ENCODE results near the gene IL1R2. TPM values are rescaled to one million over a fixed set of nuclear protein-coding genes. Genes with fewer than 3 reads are reported as not detected.

IL1R2 gene
- total and polyA plus RNA-seq, 9 of the 15 experiments (the other 6 are each of a cell fraction or from before 2014, with no cell fraction given) = 0.13 TPM; not detected in 8

GRCh38 chr2:102030855-102031527 is 39.2 kb downstream of the IL1R2 start:
- DNase-seq (ENCODE audit: extremely low read depth in 1 of 4, low spot score in 3 of 4) (no peak), ATAC-seq (no peak), FAIRE-seq (no peak)
- Histone ChIP-seq H3K79me2 (ENCODE audit: control insufficient read depth, insufficient read depth, low read length) (no peaks in the 10 kb centered on the region), H3K9me1 (ENCODE audit: control insufficient read depth, insufficient read depth, low read length) (no peaks in the 10 kb centered on the region), H3K4me1 (replicated peaks in 1 of 2; ENCODE audit: control insufficient read depth in 2 of 2, insufficient read depth in 2 of 2, low read length in 2 of 2) (peaks cover 8 to 21% of the 10 kb centered on the region in 2 experiments), H3K9me3 (replicated peaks; ENCODE audit: control insufficient read depth, insufficient read depth, low read depth, low read length) (no peaks in the 10 kb centered on the region), H4K20me1 (replicated peaks; ENCODE audit: control insufficient read depth, insufficient read depth, low read length) (no peaks in the 10 kb centered on the region; the same call in 1 of the 2 replicates), H2AFZ (ENCODE audit: low read depth, low read length) (peak overlapping the region; percentile 63), H3K4me3 (no peak overlapping the region), H3K36me3 (ENCODE audit: control insufficient read depth, insufficient read depth, low read length) (no peaks in the 10 kb centered on the region; the same call in 2 of the 3 replicates), H3K27me3 (ENCODE audit: control insufficient read depth in 2 of 2, insufficient read depth in 2 of 2, low read length in 2 of 2) (no peaks in the 10 kb centered on the region; a peak in 1 of 5 replicates), H3K27ac (ENCODE audit: extremely low read depth, low read depth, low read length) (no peak overlapping the region), H3K4me2 (ENCODE audit: insufficient read depth, low read length) (no peak overlapping the region), H3K9ac (ENCODE audit: insufficient read depth in 1 of 2, low read depth in 2 of 2, low read length in 2 of 2) (no peak overlapping the region)
- 43% methylated on average over 11 of the region's 15 CpGs for WGBS (ENCODE audit: insufficient coverage, low coverage, missing lambda C conversion rate)
- TF ChIP-seq TBL1XR1 (IDR thresholded peaks at IDR 0.05; ENCODE audit: low read length in 2 of 2) = no peak
- TF ChIP-seq TEAD2 (tag; IDR thresholded peaks at IDR 0.05) = no peak
- no peak for TF ChIP-seq EHMT2 (IDR thresholded peaks at IDR 0.05)
- TF ChIP-seq ESRRB (CRISPR knock-in tag; IDR thresholded peaks at IDR 0.05; ENCODE audit: borderline replicate concordance) = no peak
- TF ChIP-seq POLR2B (IDR thresholded peaks at IDR 0.05; ENCODE audit: low read depth, partially characterized antibody) = no peak
- TF ChIP-seq ARID3B (CRISPR knock-in tag; IDR thresholded peaks at IDR 0.05; ENCODE audit: borderline replicate concordance) = no peak
- TF ChIP-seq FOXM1 (IDR thresholded peaks at IDR 0.05; ENCODE audit: low read depth) = no peak
- no peak for TF ChIP-seq FOXM1 (CRISPR knock-in tag; IDR thresholded peaks at IDR 0.05; ENCODE audit: low read depth)
- TF ChIP-seq POLR2H (tag; IDR thresholded peaks at IDR 0.05; ENCODE audit: low read depth) = no peak
- POLR2A ChIA-PET = no interaction called here
- intact Hi-C loops (cut with micrococcal nuclease) (no loop called here), in situ Hi-C loops (cut with MboI) (no loop called here)
- CTCF ChIA-PET (ENCODE audit: low intra/inter-chr PET ratio) = no interaction called here
- BruUV-seq (replicated peaks) = no TSS peak

Measured in K562 (cell line).